ENCODE data around the gene PCDHB11.
"Not testable (repeated sequence)": the region's sequence is repeated elsewhere in the genome, so short reads cannot be mapped to it uniquely, and the experiment has no call there.

PCDHB11 gene

DNA sequence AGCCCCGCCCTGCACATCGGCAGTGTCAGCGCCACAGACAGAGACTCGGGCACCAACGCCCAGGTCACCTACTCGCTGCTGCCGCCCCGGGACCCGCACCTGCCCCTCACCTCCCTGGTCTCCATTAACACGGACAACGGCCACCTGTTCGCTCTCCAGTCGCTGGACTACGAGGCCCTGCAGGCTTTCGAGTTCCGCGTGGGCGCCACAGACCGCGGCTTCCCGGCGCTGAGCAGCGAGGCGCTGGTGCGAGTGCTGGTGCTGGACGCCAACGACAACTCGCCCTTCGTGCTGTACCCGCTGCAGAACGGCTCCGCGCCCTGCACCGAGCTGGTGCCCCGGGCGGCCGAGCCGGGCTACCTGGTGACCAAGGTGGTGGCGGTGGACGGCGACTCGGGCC, 47.5 kb downstream of the PCDHB11 start:
- DNase-seq = not testable (repeated sequence)

DNA sequence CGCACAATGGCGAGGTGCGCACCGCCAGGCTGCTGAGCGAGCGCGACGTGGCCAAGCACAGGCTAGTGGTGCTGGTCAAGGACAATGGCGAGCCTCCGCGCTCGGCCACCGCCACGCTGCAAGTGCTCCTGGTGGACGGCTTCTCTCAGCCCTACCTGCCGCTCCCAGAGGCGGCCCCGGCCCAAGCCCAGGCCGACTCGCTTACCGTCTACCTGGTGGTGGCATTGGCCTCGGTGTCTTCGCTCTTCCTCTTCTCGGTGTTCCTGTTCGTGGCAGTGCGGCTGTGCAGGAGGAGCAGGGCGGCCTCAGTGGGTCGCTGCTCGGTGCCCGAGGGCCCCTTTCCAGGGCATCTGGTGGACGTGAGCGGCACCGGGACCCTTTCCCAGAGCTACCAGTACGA, 48.0 kb downstream of the PCDHB11 start:
- not testable (repeated sequence) for DNase-seq

DNA sequence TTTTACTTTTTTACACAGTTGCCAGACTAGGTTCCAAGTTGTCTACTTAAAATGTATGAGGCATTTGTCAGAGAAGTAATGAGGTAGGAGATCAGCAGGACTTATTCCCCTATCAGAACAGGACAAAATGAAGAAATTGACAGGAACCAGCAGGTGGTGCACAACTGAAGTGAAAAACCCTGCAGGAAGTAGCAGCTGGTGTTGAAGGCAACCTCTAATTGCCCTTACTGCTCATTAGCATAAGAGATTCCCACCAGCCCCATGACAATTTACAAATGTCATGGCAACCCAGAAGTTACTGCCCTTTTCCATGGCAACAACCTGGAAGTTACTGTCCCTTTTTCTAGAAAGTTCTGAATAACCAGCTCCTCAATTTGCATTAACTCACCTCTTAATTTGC, 51.1 kb downstream of the PCDHB11 start:
- DNase-seq = no peak

All from activated CD4-positive, alpha-beta T cell treated with anti-CD3 and anti-CD28 coated beads, Interleukin-2, amount 50 U/mL, for 48 hours (primary cell).